ENCODE data around the gene SEPTIN8.

DNA sequence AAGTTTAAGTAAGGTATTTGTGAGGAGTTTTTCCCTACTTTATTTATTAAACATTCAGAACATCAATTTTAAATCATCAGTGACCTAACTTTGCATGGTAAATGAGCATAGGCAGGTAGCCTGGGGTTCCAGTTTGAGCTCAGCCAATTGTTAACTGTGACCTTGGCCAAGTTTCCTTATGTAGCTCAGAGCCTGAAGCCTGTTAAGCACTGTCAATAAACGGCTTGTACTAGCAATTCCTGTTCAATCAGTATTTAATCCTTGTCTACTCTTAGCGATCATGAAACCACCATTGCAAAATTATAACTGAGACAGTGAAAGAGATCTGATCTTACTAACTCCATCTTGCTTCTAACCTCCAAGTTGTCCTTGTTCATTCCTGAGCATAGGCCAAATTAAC, 31.4 kb upstream of the SEPTIN8 start:
- TF ChIP-seq, protein P1, sequence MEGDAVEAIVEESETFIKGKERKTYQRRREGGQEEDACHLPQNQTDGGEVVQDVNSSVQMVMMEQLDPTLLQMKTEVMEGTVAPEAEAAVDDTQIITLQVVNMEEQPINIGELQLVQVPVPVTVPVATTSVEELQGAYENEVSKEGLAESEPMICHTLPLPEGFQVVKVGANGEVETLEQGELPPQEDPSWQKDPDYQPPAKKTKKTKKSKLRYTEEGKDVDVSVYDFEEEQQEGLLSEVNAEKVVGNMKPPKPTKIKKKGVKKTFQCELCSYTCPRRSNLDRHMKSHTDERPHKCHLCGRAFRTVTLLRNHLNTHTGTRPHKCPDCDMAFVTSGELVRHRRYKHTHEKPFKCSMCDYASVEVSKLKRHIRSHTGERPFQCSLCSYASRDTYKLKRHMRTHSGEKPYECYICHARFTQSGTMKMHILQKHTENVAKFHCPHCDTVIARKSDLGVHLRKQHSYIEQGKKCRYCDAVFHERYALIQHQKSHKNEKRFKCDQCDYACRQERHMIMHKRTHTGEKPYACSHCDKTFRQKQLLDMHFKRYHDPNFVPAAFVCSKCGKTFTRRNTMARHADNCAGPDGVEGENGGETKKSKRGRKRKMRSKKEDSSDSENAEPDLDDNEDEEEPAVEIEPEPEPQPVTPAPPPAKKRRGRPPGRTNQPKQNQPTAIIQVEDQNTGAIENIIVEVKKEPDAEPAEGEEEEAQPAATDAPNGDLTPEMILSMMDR (conservative IDR thresholded peaks at IDR 0.05; ENCODE audit: low read length), result no peak
- no peak for TF ChIP-seq EZH2phosphoT487 (IDR thresholded peaks at IDR 0.05; ENCODE audit: borderline replicate concordance, low read depth, low read length)
